HG02870 (cell line): Measurements from ENCODE around the gene GUCY2D.
"Not testable (repeated sequence)": the region's sequence is repeated elsewhere in the genome, so short reads cannot be mapped to it uniquely, and the experiment has no call there.

Experiments
- ATAC-seq: cut with Tn5 transposase; IDR thresholded peaks from one replicate; pipeline ENCODE4 v1.9.1; 2021; ENCODE audit warnings: mild to moderate bottlenecking, moderate library complexity; ENCODE audit not compliant: unreplicated experiment

GUCY2D gene

GRCh38 chr17:8041249-8041928 is 39.0 kb downstream of the GUCY2D start:
- ATAC-seq = no peak

- ATAC-seq = no peak
Observed at GRCh38 chr17:8041979-8042378, 39.6 kb downstream of the GUCY2D start.

- ATAC-seq = no peak
Observed at GRCh38 chr17:8044819-8045810, 42.7 kb downstream of the GUCY2D start.

GRCh38 chr17:8046306-8046928 is 44.0 kb downstream of the GUCY2D start:
- ATAC-seq = no peak

- ATAC-seq = no peak
Observed at GRCh38 chr17:8046929-8047768, 44.7 kb downstream of the GUCY2D start.

- ATAC-seq = no peak
Observed at GRCh38 chr17:8047769-8048110, 45.3 kb downstream of the GUCY2D start.

GRCh38 chr17:8048236-8048635 is 45.8 kb downstream of the GUCY2D start:
- no peak for ATAC-seq

GRCh38 chr17:8048736-8049135 is 46.3 kb downstream of the GUCY2D start:
- ATAC-seq = no peak

- ATAC-seq = no peak
Observed at GRCh38 chr17:8051831-8052230, 49.4 kb downstream of the GUCY2D start.

- ATAC-seq = no peak
Observed at GRCh38 chr17:8052256-8053252, 50.1 kb downstream of the GUCY2D start.

GRCh38 chr17:8053600-8053999 is 51.2 kb downstream of the GUCY2D start:
- ATAC-seq = no peak

- ATAC-seq = no peak
Observed at GRCh38 chr17:8055851-8056231, 53.4 kb downstream of the GUCY2D start.

- no peak for ATAC-seq
Observed at GRCh38 chr17:8056232-8056975, 54.0 kb downstream of the GUCY2D start.

GRCh38 chr17:8056976-8057625 is 54.7 kb downstream of the GUCY2D start:
- ATAC-seq = no peak

- no peak for ATAC-seq
Observed at GRCh38 chr17:8057691-8058114, 55.3 kb downstream of the GUCY2D start.

- ATAC-seq = no peak
Observed at GRCh38 chr17:8059131-8059530, 56.7 kb downstream of the GUCY2D start.

- no peak for ATAC-seq
Observed at GRCh38 chr17:8060274-8060673, 57.9 kb downstream of the GUCY2D start.

GRCh38 chr17:8061851-8062250 is 59.4 kb downstream of the GUCY2D start:
- ATAC-seq = not testable (repeated sequence)
